Measurements from ENCODE around the gene IL17RD. TPM values are rescaled to one million over a fixed set of nuclear protein-coding genes. Genes with fewer than 3 reads are reported as not detected.
A peak's percentile ranks its signal among the peaks of the same experiment; 100 is the strongest.
"Not testable (repeated sequence)": the region's sequence is repeated elsewhere in the genome, so short reads cannot be mapped to it uniquely, and the experiment has no call there.

The IL17RD gene
- polyA plus RNA-seq, 1 donor: 24.4 TPM

DNA sequence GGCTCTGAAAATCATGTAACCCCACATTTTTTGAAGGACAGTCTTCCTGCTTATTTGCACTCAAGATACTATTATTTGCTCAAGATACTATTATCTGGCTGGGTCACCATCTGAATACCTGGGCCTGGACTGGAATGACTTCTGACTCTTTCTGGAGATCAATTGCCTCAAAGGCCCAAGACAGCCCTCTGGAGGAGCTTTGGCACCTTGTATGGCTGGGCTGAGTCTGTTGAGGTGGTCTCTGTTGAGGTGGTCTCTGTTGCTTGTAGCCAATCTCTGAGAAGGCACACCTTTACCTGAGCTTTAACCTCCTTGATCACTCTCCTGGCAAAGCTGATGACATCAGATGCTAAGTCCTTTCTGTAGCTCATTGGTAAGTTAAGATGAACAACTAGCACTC lies 71.7 kb downstream of the IL17RD start:
- DNase-seq: no peak

GRCh38 chr3:57091521-57092273 lies 73.5 kb downstream of the IL17RD start:
- no peak for DNase-seq

GRCh38 chr3:57089043-57089442 lies 76.1 kb downstream of the IL17RD start:
- DNase-seq: no peak

- DNase-seq: no peak
These were observed 76.7 kb downstream of the IL17RD start for GRCh38 chr3:57088503-57088902.

GRCh38 chr3:57087361-57088092 lies 77.6 kb downstream of the IL17RD start:
- DNase-seq: no peak

DNA sequence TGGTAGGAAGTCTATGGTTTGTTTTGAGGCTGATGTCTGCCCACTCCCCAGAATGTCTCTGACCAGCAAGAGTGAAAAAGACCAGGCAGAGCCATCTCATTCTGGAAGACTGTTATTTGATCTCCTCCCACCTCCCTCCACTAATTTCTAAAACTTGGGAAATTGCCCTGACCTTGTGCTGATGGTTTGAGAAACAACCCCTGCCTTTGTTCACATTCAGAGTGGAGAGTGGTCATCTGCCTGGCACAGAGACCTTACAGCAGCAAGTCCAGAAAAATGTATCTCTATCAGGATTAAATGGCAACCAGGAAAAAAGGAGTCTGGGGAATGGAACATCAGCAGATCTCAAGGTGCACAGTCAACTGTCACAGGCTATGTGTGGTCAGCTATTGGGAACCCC lies 79.0 kb downstream of the IL17RD start:
- no peak for DNase-seq

DNA sequence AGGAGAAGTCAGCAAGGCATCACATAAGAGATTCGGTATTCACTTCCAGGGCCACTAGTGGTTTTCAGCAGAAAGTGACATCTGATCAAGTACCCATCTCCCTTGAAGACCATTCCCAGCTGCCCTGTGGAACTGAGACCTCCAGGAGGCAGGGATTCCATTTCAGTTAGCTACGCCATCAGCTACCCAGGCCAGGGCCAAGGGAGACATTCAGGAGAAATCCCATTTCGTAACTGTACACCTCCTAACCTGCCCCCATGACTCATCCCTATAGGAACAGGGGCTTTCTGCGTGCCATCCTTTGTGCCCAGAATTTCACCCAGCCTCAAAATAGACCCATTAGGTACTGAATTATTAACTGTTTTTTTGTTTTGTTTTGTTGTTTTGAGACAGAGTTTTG lies 79.9 kb downstream of the IL17RD start:
- no peak for DNase-seq

GRCh38 chr3:57083266-57083995 lies 81.7 kb downstream of the IL17RD start:
- not testable (repeated sequence) for DNase-seq

- no peak for DNase-seq
These were observed 82.7 kb downstream of the IL17RD start for GRCh38 chr3:57082481-57082880.

DNA sequence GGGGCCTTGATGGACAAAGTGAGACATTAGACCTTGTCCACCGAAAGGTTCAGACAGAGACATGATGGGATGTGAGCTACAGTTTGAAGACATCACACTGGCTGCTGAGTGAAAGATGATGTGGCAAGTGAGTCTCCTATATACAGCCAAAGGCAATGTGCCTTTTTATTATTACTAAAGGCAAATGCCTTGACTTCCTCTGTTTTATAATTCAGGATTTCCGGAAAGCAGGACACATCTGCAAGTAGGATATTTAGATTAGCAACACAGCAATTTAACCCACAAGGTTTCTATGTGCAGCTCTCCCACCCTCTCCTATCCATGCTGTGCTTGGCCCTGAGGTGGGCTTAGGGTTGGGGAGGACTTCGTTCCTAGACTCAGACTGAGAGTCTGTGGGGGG lies 84.0 kb downstream of the IL17RD start:
- DNase-seq: no peak

DNA sequence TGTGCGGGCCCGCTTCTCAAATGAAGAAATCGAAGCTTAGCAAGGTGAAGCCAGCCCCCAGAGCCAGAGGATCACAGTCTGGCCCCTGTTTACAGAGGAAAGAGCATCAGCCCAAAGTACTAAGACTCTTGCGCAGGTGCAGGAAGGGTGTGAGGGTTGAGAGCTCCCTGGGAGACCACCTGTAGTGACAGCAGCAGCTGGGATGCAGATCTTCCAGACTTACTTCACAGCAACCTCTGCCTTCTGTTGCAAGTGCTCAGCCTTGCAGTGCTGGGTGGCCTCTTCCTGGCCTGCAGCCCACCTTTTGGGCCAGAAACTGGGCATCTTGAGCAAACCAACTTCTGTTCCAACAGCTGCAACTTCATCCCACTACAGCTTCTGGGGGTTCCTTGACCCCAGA lies 85.0 kb downstream of the IL17RD start:
- no peak for DNase-seq

GRCh38 chr3:57079474-57079831 lies 85.7 kb downstream of the IL17RD start:
- DNase-seq: no peak

DNA sequence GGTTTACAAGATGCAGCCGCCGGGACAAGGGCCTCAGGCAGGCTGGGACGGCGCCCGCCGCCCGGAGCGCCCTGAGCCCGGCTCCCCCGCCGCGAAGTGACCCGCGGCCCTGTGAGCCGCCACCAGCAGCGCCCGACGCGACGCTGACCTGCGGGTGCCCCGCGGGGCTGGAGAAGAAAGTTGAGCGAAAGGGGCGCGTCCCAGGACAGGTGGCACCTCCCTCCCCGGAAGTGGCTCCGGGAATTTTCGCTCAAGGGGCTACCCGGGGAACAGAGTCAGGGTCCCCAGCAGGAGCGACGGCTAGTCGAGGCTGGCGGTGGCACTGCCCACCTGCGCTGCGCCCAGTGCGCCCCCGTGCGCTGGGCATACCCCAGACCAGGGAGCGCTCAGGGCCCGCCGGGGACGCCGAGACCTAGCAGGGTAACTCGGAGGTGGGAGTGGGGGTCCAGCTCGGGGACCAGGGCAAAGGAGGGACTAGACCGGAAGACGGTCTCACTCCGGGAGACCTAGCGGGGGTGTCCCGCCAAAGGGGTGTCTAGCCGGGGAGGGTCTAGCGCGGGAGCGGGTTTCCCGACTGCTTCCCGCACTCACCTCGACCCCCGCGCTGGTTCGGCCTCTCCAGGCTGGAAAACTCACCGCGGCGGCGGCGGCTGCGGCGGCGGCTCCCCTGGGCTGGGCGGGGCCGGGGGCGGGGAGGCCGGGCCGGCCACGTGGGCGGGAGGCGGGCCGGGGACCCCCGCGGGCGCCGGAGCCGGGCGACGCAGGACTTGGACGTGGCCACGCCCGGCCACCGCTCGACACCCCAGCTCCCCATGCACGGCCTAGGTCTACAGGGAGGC lies 86.3 kb downstream of the IL17RD start:
- DNase-seq: peak; percentile 47

GRCh38 chr3:57078344-57078634 lies 86.9 kb downstream of the IL17RD start:
- peak; percentile 58 for DNase-seq

GRCh38 chr3:57077630-57078343 lies 87.4 kb downstream of the IL17RD start:
- DNase-seq: no peak

- no peak for DNase-seq
These were observed 88.7 kb downstream of the IL17RD start for GRCh38 chr3:57076422-57076951.

- no peak for DNase-seq
These were observed 91.0 kb downstream of the IL17RD start for GRCh38 chr3:57074135-57074534.

- DNase-seq: no peak
These were observed 91.5 kb downstream of the IL17RD start for GRCh38 chr3:57073628-57074027.

- peak; percentile 48 for DNase-seq
These were observed 95.7 kb downstream of the IL17RD start for GRCh38 chr3:57069503-57069902.

- peak; percentile 70 for DNase-seq
These were observed 96.6 kb downstream of the IL17RD start for GRCh38 chr3:57068437-57069089.

DNA sequence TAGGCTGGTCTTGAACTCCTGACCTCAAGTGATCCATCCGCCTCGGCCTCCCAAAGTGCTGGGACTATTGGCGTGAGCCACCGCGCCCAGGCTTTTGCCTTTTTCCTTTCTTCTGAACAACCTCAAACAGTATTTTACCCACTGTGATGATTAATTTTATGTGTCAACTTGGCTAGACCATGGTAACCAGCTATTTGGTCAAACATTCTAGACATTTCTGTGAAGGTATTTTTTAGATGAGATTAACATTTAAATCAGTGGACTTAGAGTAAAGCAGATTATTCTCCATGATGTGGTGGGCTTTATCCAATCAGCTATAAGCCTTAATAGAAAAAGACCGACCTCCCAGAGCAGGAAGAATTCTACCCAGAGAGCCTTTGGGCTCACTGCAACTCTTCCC lies 98.7 kb downstream of the IL17RD start:
- no peak for DNase-seq

All from hindlimb muscle (tissue), 1 donor.